ENCODE data around the gene ATP6V0A1.

DNA sequence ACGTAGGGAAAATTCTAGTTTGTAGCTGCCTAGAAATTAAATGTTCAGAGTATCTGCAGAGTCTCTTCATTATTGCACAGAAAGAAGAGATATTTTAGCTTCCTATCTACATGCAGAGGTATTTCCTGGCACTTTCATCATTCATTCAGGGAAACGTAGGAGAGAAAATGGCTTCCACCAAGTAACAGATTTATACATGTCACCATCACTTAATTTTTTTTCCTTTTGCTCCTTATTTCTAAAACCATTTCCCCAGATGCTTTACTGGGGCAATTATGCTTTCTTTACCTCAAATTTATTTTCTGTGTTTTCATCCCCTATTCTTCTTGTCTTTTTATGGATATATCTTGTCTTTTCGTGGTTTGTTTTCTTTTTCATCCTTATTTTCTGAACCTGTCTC, 18.5 kb downstream of the ATP6V0A1 start:
- TF ChIP-seq, protein P1, sequence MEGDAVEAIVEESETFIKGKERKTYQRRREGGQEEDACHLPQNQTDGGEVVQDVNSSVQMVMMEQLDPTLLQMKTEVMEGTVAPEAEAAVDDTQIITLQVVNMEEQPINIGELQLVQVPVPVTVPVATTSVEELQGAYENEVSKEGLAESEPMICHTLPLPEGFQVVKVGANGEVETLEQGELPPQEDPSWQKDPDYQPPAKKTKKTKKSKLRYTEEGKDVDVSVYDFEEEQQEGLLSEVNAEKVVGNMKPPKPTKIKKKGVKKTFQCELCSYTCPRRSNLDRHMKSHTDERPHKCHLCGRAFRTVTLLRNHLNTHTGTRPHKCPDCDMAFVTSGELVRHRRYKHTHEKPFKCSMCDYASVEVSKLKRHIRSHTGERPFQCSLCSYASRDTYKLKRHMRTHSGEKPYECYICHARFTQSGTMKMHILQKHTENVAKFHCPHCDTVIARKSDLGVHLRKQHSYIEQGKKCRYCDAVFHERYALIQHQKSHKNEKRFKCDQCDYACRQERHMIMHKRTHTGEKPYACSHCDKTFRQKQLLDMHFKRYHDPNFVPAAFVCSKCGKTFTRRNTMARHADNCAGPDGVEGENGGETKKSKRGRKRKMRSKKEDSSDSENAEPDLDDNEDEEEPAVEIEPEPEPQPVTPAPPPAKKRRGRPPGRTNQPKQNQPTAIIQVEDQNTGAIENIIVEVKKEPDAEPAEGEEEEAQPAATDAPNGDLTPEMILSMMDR (IDR thresholded peaks at IDR 0.05 in 8 of 11, conservative IDR thresholded peaks at IDR 0.05 in 3 of 11), result no peak
- no peak for TF ChIP-seq POLR2A (IDR thresholded peaks at IDR 0.05)

Measured in spleen (tissue), 7 donors.